ENCODE data around the gene CNTN5.

The CNTN5 gene

GRCh38 chr11:99371257-99371656, 350.5 kb downstream of the CNTN5 start:
- TF ChIP-seq ZFP30 (CRISPR knock-in tag; IDR thresholded peaks at IDR 0.05) (no peak), BACH2 (CRISPR knock-in tag; IDR thresholded peaks at IDR 0.05; ENCODE audit: borderline replicate concordance) (no peak), RARB (CRISPR knock-in tag; IDR thresholded peaks at IDR 0.05) (no peak)
- ATAC-seq: no peak

GRCh38 chr11:99376463-99376862, 355.7 kb downstream of the CNTN5 start:
- ATAC-seq: no peak
- TF ChIP-seq ZFP3 (CRISPR knock-in tag; IDR thresholded peaks at IDR 0.05) (no peak), PATZ1 (CRISPR knock-in tag; IDR thresholded peaks at IDR 0.05; ENCODE audit: borderline replicate concordance) (no peak), ZNF565 (CRISPR knock-in tag; conservative IDR thresholded peaks at IDR 0.05; ENCODE audit: low read depth) (no peak), TCF4 (CRISPR knock-in tag; IDR thresholded peaks at IDR 0.05; ENCODE audit: borderline replicate concordance) (no peak), TOX (CRISPR knock-in tag; IDR thresholded peaks at IDR 0.05; ENCODE audit: borderline replicate concordance) (no peak), GLIS3 (CRISPR knock-in tag; IDR thresholded peaks at IDR 0.05) (no peak), ZFP30 (CRISPR knock-in tag; IDR thresholded peaks at IDR 0.05) (no peak), CSDC2 (CRISPR knock-in tag; IDR thresholded peaks at IDR 0.05) (no peak), ZNF8 (CRISPR knock-in tag; IDR thresholded peaks at IDR 0.05) (no peak), CSRNP3 (CRISPR knock-in tag; IDR thresholded peaks at IDR 0.05) (no peak), BACH2 (CRISPR knock-in tag; IDR thresholded peaks at IDR 0.05; ENCODE audit: borderline replicate concordance) (no peak), PPARA (CRISPR knock-in tag; IDR thresholded peaks at IDR 0.05; ENCODE audit: borderline replicate concordance) (no peak), ESRRG (CRISPR knock-in tag; IDR thresholded peaks at IDR 0.05) (no peak), TSHZ2 (CRISPR knock-in tag; IDR thresholded peaks at IDR 0.05) (no peak), ZC3H10 (CRISPR knock-in tag; IDR thresholded peaks at IDR 0.05) (no peak), ZNF70 (CRISPR knock-in tag; IDR thresholded peaks at IDR 0.05) (no peak), CREB5 (CRISPR knock-in tag; IDR thresholded peaks at IDR 0.05; ENCODE audit: low read depth) (no peak)

GRCh38 chr11:99383648-99384245, 363.0 kb downstream of the CNTN5 start:
- no peak for TF ChIP-seq POU6F1 (CRISPR knock-in tag; IDR thresholded peaks at IDR 0.05; ENCODE audit: borderline replicate concordance, low read depth)
- TF ChIP-seq PPARA (CRISPR knock-in tag; IDR thresholded peaks at IDR 0.05; ENCODE audit: borderline replicate concordance): no peak
- TF ChIP-seq RARB (CRISPR knock-in tag; IDR thresholded peaks at IDR 0.05): no peak
- TF ChIP-seq ESRRG (CRISPR knock-in tag; IDR thresholded peaks at IDR 0.05): no peak
- TF ChIP-seq ZC3H10 (CRISPR knock-in tag; IDR thresholded peaks at IDR 0.05): no peak
- no peak for TF ChIP-seq OSR1 (CRISPR knock-in tag; IDR thresholded peaks at IDR 0.05)
- TF ChIP-seq ZFP30 (CRISPR knock-in tag; IDR thresholded peaks at IDR 0.05): no peak
- TF ChIP-seq GLIS3 (CRISPR knock-in tag; IDR thresholded peaks at IDR 0.05): no peak
- TF ChIP-seq SNAI2 (CRISPR knock-in tag; IDR thresholded peaks at IDR 0.05): no peak
- TF ChIP-seq ARNTL (CRISPR knock-in tag; IDR thresholded peaks at IDR 0.05; ENCODE audit: borderline replicate concordance, low read depth): no peak
- TF ChIP-seq ZNF8 (CRISPR knock-in tag; IDR thresholded peaks at IDR 0.05): no peak
- TF ChIP-seq ZNF70 (CRISPR knock-in tag; IDR thresholded peaks at IDR 0.05): no peak
- TF ChIP-seq ISL1 (CRISPR knock-in tag; IDR thresholded peaks at IDR 0.05): no peak
- TF ChIP-seq BACH2 (CRISPR knock-in tag; IDR thresholded peaks at IDR 0.05; ENCODE audit: borderline replicate concordance): no peak
- no peak for ATAC-seq

Measured in SK-N-SH treated with all-trans-retinoic acid at 6 μM for 48 hours (cell line).